AG04449 (cell line): Measurements from ENCODE around the gene LMNA.

Source experiments
- CTCF ChIA-PET: fragments of 350-600 bp; formaldehyde crosslinking; extraction: SDS; loops from one replicate; lab custom pipeline; 2021; ENCODE audit warnings: antibody characterized with exemption; lab: Yijun Ruan, JAX
- POLR2A ChIA-PET: fragments of 400-600, 350-600 bp; formaldehyde crosslinking; extraction: SDS; loops from one replicate; lab custom pipeline; 2020; ENCODE audit warnings: antibody characterized with exemption, inconsistent platforms; lab: Yijun Ruan, JAX
- DNase-seq: peaks from one replicate; pipeline ENCODE4 v3.0.0-alpha.2; 2010; ENCODE audit warnings: low read depth, low spot score
- H3K4me3 ChIP-seq: 2 replicates; pipeline ENCODE4 v1.5.1; 2011; ENCODE audit warnings: low read depth, mild to moderate bottlenecking, control low read depth, low read length
- CTCF ChIP-seq: IDR thresholded peaks from one replicate; pipeline ENCODE4 v1.5.1; 2011; ENCODE audit warnings: mild to moderate bottlenecking, moderate library complexity, low read length, control low read depth, inconsistent platforms; ENCODE audit not compliant: insufficient read depth; ENCODE audit errors: missing control alignments

LMNA gene

GRCh38 chr1:156091610-156092009 lies 22.9 kb upstream of the LMNA start:
- no peak for DNase-seq
- no peak overlapping the region for H3K4me3 ChIP-seq
- CTCF ChIA-PET = interaction anchor here (0.9 to 29.5 kb wide), 10 partner anchors 12 to 267 kb away, joined by 3 to 1837 read pairs (median 12); partner anchors contain the start of genes LMNA and SEMA4A
- POLR2A ChIA-PET = no interaction called here
- TF ChIP-seq CTCF = no peak

- DNase-seq = no peak
- ChIA-PET CTCF (interaction anchor here (0.7 to 29.5 kb wide), 29 partner anchors 7 to 263 kb away, joined by 3 to 1837 read pairs (median 6); partner anchors contain the start of genes LMNA, MEX3A, PMF1 and SEMA4A), POLR2A (interaction anchor here (0.5 to 4.6 kb wide), 4 partner anchors 19 to 218 kb away, joined by 3 to 47 read pairs (median 10); partner anchors contain the start of gene LMNA)
- no peak for TF ChIP-seq CTCF
- H3K4me3 ChIP-seq = no peak overlapping the region
Measured at GRCh38 chr1:156095906-156096508, 18.5 kb upstream of the LMNA start.

- TF ChIP-seq CTCF = peak; percentile 99
- CTCF ChIA-PET = interaction anchor here (0.7 to 29.5 kb wide), 35 partner anchors 6 to 263 kb away, joined by 3 to 1837 read pairs (median 6); partner anchors contain the start of genes LMNA, MEX3A, PMF1 and SEMA4A
- POLR2A ChIA-PET = interaction anchor here (0.5 to 4.6 kb wide), 8 partner anchors 10 to 217 kb away, joined by 3 to 47 read pairs (median 3); partner anchors contain the start of gene LMNA
- H3K4me3 ChIP-seq = peak overlapping the region; percentile 3; the same call in 1 of the 2 replicates
- no peak for DNase-seq
Measured at GRCh38 chr1:156096640-156097391, 17.7 kb upstream of the LMNA start.

GRCh38 chr1:156097499-156098178 lies 16.9 kb upstream of the LMNA start:
- CTCF ChIA-PET = interaction anchor here (0.8 to 29.5 kb wide), 22 partner anchors 5 to 262 kb away, joined by 3 to 1837 read pairs (median 6); partner anchors contain the start of genes LMNA, MEX3A, PMF1 and SEMA4A
- POLR2A ChIA-PET = interaction anchor here (0.6 to 4.6 kb wide), 5 partner anchors 18 to 50 kb away, joined by 3 to 47 read pairs (median 8); partner anchors contain the start of gene LMNA
- no peak for TF ChIP-seq CTCF
- DNase-seq = no peak
- no peak overlapping the region for H3K4me3 ChIP-seq

- ChIA-PET POLR2A (interaction anchor here (1.4 to 4.6 kb wide), 2 partner anchors 29 to 44 kb away, joined by 3 to 47 read pairs; no protein-coding TSS in a partner anchor), CTCF (interaction anchor here (0.8 to 29.5 kb wide), 8 partner anchors 5 to 133 kb away, joined by 3 to 1837 read pairs (median 6); partner anchors contain the start of genes LMNA, SEMA4A and SLC25A44)
- no peak for TF ChIP-seq CTCF
- no peak for DNase-seq
- H3K4me3 ChIP-seq = no peak overlapping the region
Measured at GRCh38 chr1:156098784-156099183, 15.7 kb upstream of the LMNA start.
